Osteoblast (primary cell): ENCODE measurements around the gene PDLIM1. TPM values are rescaled to one million over a fixed set of nuclear protein-coding genes. Genes with fewer than 3 reads are reported as not detected.
A peak's percentile ranks its signal among the peaks of the same experiment; 100 is the strongest.

ENCODE experiments used
- DNase-seq: peaks from one replicate; pipeline ENCODE4 v3.0.0; 2011; ENCODE audit warnings: low spot score, mixed read lengths; ENCODE audit not compliant: insufficient read length; ENCODE audit errors: missing footprints
- H2AFZ ChIP-seq: 2 replicates; pipeline ENCODE4 v1.6.0; 2011; ENCODE audit warnings: mild to moderate bottlenecking, low read length
- H3K27ac ChIP-seq: 2 replicates; pipeline ENCODE4 v1.5.1; 2011; ENCODE audit warnings: mild to moderate bottlenecking, low read depth, low read length, moderate library complexity
- H3K27me3 ChIP-seq: 2 replicates; pipeline ENCODE4 v1.6.0; 2012; ENCODE audit warnings: mild to moderate bottlenecking, control low read depth, inconsistent platforms, low read length, moderate library complexity; ENCODE audit not compliant: insufficient read depth
- H3K36me3 ChIP-seq: 2 replicates; pipeline ENCODE4 v1.5.1; 2011; ENCODE audit warnings: mild to moderate bottlenecking, low read length, control low read depth, moderate library complexity; ENCODE audit not compliant: insufficient read depth
- H3K4me1 ChIP-seq: 2 replicates; pipeline ENCODE4 v1.5.1; 2011; ENCODE audit warnings: mild to moderate bottlenecking, low read length, control low read depth, moderate library complexity; ENCODE audit not compliant: insufficient read depth
- H3K4me2 ChIP-seq: 2 replicates; pipeline ENCODE4 v1.6.0; 2011; ENCODE audit warnings: mild to moderate bottlenecking, low read length; ENCODE audit not compliant: insufficient read depth
- H3K4me3 ChIP-seq: fragments of 200-600 bp; sonication (generic); 3 replicates; pipeline ENCODE4 v1.5.1; 2012; ENCODE audit warnings: mild to moderate bottlenecking, low read length, inconsistent platforms; ENCODE audit not compliant: insufficient read depth
- H3K79me2 ChIP-seq: 2 replicates; pipeline ENCODE4 v1.6.0; 2012; ENCODE audit warnings: mild to moderate bottlenecking, low read length, control low read depth, inconsistent platforms; ENCODE audit not compliant: insufficient read depth
- H3K9me3 ChIP-seq: 2 replicates; pipeline ENCODE4 v1.5.1; 2011; ENCODE audit warnings: low read depth, low read length, control low read depth
- H4K20me1 ChIP-seq: 2 replicates; pipeline ENCODE4 v1.6.0; 2012; ENCODE audit warnings: mild to moderate bottlenecking, low read length, control low read depth; ENCODE audit not compliant: insufficient read depth
- CTCF ChIP-seq: IDR thresholded peaks from 2 replicates; pipeline ENCODE4 v1.5.1; 2011; ENCODE audit warnings: mild to moderate bottlenecking, low read depth, low read length, moderate library complexity; ENCODE audit errors: extremely low read depth
- total RNA-seq: library from RNA; depleted of rRNA; stranded (reverse); fragments of >200 nt; gene quantifications from 2 replicates; pipeline ENCODE4 v1.2.3, GENCODE V29; 2012

The PDLIM1 gene
- total RNA-seq, 1 donor, result 26.1 TPM

- Histone ChIP-seq H4K20me1 (no peaks in the 10 kb centered on the region), H2AFZ (no peak overlapping the region), H3K4me2 (no peak overlapping the region), H3K36me3 (no peaks in the 10 kb centered on the region), H3K4me3 (no peak overlapping the region), H3K27me3 (no peaks in the 10 kb centered on the region), H3K27ac (no peak overlapping the region), H3K79me2 (peaks cover 46% of the 10 kb centered on the region), H3K4me1 (peaks cover 25% of the 10 kb centered on the region), H3K9me3 (no peaks in the 10 kb centered on the region)
- no peak for DNase-seq
- no peak for TF ChIP-seq CTCF
Observed at GRCh38 chr10:95288303-95288702, 2.5 kb downstream of the PDLIM1 start.

GRCh38 chr10:95287281-95287680, 3.5 kb downstream of the PDLIM1 start:
- H3K79me2 ChIP-seq, result peaks cover 46% of the 10 kb centered on the region
- H3K9me3 ChIP-seq, result no peaks in the 10 kb centered on the region
- peak overlapping the region; percentile 32 for H3K27ac ChIP-seq
- no peaks in the 10 kb centered on the region for H4K20me1 ChIP-seq
- H3K4me1 ChIP-seq, result peaks cover 27% of the 10 kb centered on the region
- H3K4me3 ChIP-seq, result no peak overlapping the region
- no peaks in the 10 kb centered on the region for H3K27me3 ChIP-seq
- H3K4me2 ChIP-seq, result peak overlapping the region; percentile 28
- H3K36me3 ChIP-seq, result no peaks in the 10 kb centered on the region
- TF ChIP-seq CTCF, result no peak
- peak; percentile 89 for DNase-seq
- no peak overlapping the region for H2AFZ ChIP-seq

- peak overlapping the region; percentile 28 for H3K4me2 ChIP-seq
- no peaks in the 10 kb centered on the region for H3K27me3 ChIP-seq
- H2AFZ ChIP-seq, result no peak overlapping the region
- no peaks in the 10 kb centered on the region for H3K36me3 ChIP-seq
- H4K20me1 ChIP-seq, result no peaks in the 10 kb centered on the region
- no peak for TF ChIP-seq CTCF
- peaks cover 31% of the 10 kb centered on the region for H3K4me1 ChIP-seq
- no peaks in the 10 kb centered on the region for H3K9me3 ChIP-seq
- peak overlapping the region; percentile 1 for H3K27ac ChIP-seq
- DNase-seq, result no peak
- H3K79me2 ChIP-seq, result peaks cover 46% of the 10 kb centered on the region
- H3K4me3 ChIP-seq, result no peak overlapping the region
Observed at GRCh38 chr10:95286707-95287106, 4.1 kb downstream of the PDLIM1 start.

GRCh38 chr10:95285556-95285955, 5.2 kb downstream of the PDLIM1 start:
- Histone ChIP-seq H3K4me3 (no peak overlapping the region), H3K4me2 (no peak overlapping the region), H3K9me3 (no peaks in the 10 kb centered on the region), H3K27me3 (no peaks in the 10 kb centered on the region), H3K27ac (no peak overlapping the region), H2AFZ (no peak overlapping the region), H3K4me1 (peaks cover 40% of the 10 kb centered on the region), H3K79me2 (peaks cover 56% of the 10 kb centered on the region), H3K36me3 (no peaks in the 10 kb centered on the region), H4K20me1 (no peaks in the 10 kb centered on the region)
- no peak for TF ChIP-seq CTCF
- DNase-seq, result no peak
